Endothelial cell of coronary artery (primary cell): Measurements from ENCODE around the gene SGMS2. TPM values are rescaled to one million over a fixed set of nuclear protein-coding genes. Genes with fewer than 3 reads are reported as not detected.

Experiments used
- total RNA-seq: library from RNA; depleted of rRNA; stranded (reverse); fragments of >200 nt; gene quantifications from 2 replicates; pipeline ENCODE4 v1.2.3, GENCODE V29; 2014

SGMS2 gene
- 37.9 and 78.8 TPM in 2 replicates for total RNA-seq

GRCh38 chr4:107824350-107825071 lies at the start of gene SGMS2:
TSS of gene SGMS2 (plus strand) at chr4:107824932. CDS start at chr4:107895554, 70,622 bp downstream.

GRCh38 chr4:107930821-107931774 lies 106.4 kb downstream of the SGMS2 start, which contains the start of gene CYP2U1:
TSS of gene CYP2U1 (plus strand) at chr4:107931549. CDS start at chr4:107931644, 95 bp downstream.

Other genes with a start within 250 kb of the SGMS2 start
- 66.8 and 114 TPM in 2 replicates for gene PAPSS1, start 104.7 kb upstream of the SGMS2 start, total RNA-seq
- gene CYP2U1, start 106.6 kb downstream of the SGMS2 start, total RNA-seq: 5.0 and 5.2 TPM in 2 replicates
- 6.3 and 7.4 TPM in 2 replicates for gene HADH, start 165.0 kb downstream of the SGMS2 start, total RNA-seq